GM18505 (cell line): ENCODE data around the gene NXPH2.
"Not testable (repeated sequence)": the region's sequence is repeated elsewhere in the genome, so short reads cannot be mapped to it uniquely, and the experiment has no call there.

Experiments used
- ATAC-seq: cut with Tn5 transposase; IDR thresholded peaks from one replicate; pipeline ENCODE4 v1.9.1; 2021; ENCODE audit not compliant: unreplicated experiment
- POLR2A ChIP-seq: IDR thresholded peaks from 4 replicates; pipeline ENCODE4 v1.6.1; 2011; ENCODE audit warnings: borderline replicate concordance; ENCODE audit not compliant: insufficient read depth, insufficient read length; ENCODE audit errors: extremely low read depth

NXPH2 gene

DNA sequence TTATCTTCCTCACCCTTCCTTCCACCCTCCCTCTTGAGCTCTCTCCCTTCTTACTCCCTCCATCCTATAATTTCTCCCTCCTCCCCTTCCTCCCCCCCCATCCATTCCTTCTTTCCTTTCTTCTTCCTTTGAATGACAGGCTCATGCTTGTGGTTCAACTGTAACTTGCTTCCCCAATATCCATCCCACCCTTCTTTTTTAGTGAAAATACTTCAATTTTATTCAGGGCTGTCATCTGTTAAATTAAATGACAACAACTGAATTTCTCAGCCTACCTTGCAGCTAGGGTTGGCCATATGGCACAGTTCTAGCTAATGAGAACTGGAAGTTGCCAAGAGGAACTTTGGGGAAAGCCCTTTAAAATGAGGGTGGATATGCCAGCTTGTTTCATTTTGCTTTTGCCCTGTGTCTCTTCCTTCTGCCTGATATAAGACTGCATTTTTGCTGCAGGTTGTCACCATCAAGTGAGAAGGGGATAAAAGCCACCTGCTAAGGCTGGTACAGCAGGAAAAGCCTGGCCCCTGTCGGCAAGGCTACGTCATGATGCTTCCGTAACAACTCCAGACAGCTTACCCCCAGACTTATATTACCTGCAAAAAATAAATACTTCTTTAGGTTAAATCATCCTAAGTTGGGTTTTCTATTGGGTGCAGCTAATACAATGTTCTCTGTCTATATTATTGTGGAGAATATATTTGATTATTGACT, 121.8 kb downstream of the NXPH2 start:
- no peak for ATAC-seq
- no peak for TF ChIP-seq POLR2A

DNA sequence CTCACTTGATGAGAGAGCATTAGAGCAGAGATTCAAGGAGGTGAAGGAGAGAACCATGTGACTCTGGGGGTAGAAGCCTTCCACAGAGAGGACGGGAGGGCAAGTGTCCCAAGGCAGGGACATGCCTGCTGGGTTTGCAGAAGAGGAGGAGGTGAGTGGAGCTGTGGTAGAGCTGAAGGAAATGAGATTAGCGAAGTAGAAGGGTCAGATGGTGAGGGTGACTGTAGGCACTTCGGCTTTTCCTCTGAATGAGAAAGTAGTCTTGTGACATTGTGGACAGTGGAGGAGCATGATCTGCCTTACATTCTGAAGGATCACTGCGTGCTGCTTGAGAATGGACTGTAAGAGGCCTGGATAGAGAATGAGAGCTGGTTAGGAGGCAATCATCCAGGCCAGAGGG, 126.0 kb downstream of the NXPH2 start:
- TF ChIP-seq POLR2A, result no peak
- no peak for ATAC-seq

GRCh38 chr2:138652378-138652777, 127.8 kb downstream of the NXPH2 start:
- TF ChIP-seq POLR2A, result no peak
- ATAC-seq, result no peak

GRCh38 chr2:138649571-138649970, 130.6 kb downstream of the NXPH2 start:
- ATAC-seq, result no peak
- TF ChIP-seq POLR2A, result no peak

GRCh38 chr2:138648606-138649005, 131.6 kb downstream of the NXPH2 start:
- TF ChIP-seq POLR2A, result no peak
- ATAC-seq, result no peak

DNA sequence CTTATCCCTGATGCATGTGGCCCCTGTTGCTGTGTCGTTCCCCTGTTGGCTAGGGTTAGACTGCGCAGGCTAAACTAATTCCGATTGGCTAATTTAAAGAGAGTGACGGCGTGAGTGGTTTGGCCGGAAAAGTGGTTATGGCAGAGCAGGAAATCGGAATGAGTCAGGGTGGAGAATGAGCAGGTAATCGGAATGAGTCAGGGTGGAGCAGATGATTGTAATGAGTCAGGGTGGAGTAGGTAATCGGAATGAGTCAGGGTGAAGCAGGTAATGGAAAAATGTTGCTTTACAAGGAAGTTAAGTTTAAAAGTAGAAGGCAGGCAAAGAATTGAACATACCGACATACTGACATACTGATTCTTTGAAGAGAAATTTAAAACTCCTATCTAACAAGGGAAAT, 135.4 kb downstream of the NXPH2 start:
- not testable (repeated sequence) for ATAC-seq

DNA sequence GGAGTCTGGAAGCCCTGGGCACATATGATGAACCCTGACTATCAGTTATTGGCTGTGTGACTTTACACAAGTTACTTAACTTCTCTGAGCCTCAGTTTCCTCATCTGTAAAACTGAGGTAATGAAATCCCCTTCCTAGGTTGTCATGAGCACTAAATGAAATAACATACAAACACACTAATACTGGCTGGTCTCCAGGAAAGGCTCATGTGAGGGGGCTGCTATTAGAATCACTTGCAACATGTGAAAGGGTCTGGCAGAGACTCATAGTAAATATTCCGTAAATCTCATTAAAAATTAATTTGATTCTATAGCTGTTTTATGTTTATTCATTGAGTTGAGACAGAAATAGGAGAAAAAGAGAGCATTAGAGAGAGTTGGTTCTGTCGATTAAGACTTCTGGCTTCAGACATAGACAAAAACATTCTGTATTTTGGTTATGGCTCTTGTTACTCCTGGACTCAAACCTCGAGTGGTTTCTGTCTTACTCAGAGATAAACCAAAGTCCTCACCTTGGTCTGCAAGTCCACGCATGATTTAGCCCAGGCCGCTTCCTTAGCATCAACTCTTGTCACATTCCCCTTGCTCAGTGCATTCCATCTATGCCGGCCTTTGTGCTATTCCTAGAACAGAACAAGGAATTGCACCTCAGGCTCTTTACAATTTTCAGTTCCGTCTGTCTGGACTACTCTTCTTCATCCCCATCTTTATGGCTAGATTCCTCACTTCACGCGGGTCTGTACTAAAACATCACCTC, 139.1 kb downstream of the NXPH2 start:
- no peak for TF ChIP-seq POLR2A
- peak; percentile 65 for ATAC-seq

DNA sequence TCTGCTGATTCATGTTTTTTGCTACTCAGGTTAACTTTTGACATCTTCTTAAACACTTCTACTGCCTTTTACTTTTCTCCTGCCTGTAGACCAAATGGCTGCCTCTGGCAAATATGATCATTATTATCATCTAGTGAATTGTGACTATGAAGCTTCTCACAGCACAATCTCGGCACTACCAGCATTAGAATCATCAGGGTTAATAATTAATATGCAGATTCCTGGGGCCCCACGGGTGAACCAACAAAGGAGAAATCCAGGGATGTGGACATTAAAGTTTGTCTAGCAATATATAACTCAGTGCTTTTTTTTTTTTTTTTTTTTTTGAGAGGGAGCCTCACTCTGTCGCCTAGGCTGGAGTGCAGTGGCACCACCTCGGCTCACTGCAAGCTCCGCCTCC, 142.5 kb downstream of the NXPH2 start:
- TF ChIP-seq POLR2A, result no peak
- no peak for ATAC-seq

- ATAC-seq, result no peak
- TF ChIP-seq POLR2A, result no peak
Observed at GRCh38 chr2:138637061-138637460, 143.1 kb downstream of the NXPH2 start.

DNA sequence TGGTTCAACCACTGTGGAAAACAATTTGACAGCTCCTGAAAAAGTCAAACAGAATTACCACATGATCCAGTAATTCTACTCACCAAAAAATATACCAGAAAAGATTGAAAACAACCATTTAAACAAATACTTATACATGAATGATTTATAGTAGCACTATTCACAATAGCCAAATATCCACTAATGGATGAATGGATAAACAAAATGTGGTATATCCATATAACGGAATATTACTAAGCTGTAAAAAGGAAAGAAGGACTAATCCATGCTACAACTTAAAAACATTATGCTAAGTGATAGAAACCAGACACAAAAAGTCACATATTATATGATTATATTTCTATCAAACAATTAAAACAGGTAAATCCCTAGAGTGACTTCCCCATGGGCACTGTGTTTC, 147.1 kb downstream of the NXPH2 start:
- TF ChIP-seq POLR2A, result no peak
- ATAC-seq, result no peak

DNA sequence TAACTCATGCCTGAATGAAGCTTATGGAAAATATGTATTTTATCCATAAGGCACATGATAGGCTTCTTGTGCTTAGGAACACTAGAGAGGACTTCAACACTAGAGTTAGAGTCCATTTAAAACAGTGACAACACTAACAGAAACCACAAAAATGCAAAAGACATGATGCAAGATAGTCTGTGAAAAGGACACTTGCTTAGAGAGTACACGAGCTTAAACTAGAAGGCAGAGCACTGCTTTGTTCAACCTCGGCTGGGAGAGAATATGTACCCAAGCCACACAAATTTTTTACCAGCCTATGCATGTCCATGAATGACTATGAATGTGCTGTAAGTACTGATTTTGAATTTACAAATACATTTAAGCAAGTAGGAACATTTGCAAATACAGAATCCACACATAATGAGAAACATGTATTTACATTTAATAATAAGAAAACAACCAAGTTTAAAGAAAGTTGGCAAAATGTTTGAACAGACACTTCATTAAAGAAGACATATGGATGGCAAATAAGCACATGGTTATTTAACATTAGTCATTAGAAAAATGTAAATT, 148.0 kb downstream of the NXPH2 start:
- no peak for ATAC-seq
- TF ChIP-seq POLR2A, result no peak

- TF ChIP-seq POLR2A, result no peak
- no peak for ATAC-seq
Observed at GRCh38 chr2:138630164-138630563, 150.0 kb downstream of the NXPH2 start.

DNA sequence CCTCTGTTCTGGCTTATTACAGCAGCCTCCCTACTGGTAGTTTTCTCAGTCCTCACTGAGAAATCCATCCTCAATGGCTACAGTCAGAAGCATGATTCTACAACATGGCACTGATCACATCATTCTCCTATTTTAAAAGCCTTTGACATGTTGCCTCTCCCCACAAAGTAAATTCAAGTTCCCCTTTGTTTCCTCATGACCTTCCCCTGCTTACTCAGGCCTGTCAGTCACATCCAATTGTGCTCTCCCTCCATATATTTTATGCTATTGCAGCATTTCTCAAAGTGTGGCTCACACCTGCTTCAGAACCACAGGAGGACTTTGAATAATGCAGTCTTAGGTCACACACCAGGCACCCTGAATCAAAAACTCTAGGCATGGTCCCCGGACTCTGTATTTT, 154.0 kb downstream of the NXPH2 start:
- no peak for ATAC-seq
- TF ChIP-seq POLR2A, result no peak

GRCh38 chr2:138622613-138623012, 157.6 kb downstream of the NXPH2 start:
- no peak for TF ChIP-seq POLR2A
- no peak for ATAC-seq

- no peak for ATAC-seq
- no peak for TF ChIP-seq POLR2A
Observed at GRCh38 chr2:138621139-138621538, 159.1 kb downstream of the NXPH2 start.

GRCh38 chr2:138620431-138620830, 159.8 kb downstream of the NXPH2 start:
- no peak for TF ChIP-seq POLR2A
- ATAC-seq, result no peak
